Femur (tissue), 1 donor: ENCODE measurements around the gene CCSER1.
"Not testable (repeated sequence)": the region's sequence is repeated elsewhere in the genome, so short reads cannot be mapped to it uniquely, and the experiment has no call there.

ENCODE experiments used
- DNase-seq: peaks from one replicate; pipeline ENCODE4 v3.0.0-alpha.2; 2017

The CCSER1 gene

DNA sequence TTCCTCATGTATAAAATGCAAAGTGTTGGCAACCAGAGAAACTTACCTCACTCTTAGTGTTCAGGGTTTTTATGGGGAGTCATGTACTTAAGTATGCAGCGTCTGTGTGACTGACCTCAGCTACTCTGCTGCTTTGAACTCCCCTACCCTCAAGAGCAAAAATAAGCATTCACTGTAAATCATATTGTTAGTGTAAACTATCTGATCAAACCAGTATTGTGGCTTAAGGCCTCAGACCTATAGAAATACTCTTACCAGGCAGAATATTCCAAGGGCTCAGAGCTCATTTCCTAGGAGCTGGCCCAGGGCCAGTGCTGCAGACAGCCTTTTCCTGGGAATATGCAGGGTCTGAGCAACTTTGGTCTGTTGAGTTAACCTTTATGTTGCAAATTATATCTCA lies 453.1 kb downstream of the CCSER1 start:
- no peak for DNase-seq

DNA sequence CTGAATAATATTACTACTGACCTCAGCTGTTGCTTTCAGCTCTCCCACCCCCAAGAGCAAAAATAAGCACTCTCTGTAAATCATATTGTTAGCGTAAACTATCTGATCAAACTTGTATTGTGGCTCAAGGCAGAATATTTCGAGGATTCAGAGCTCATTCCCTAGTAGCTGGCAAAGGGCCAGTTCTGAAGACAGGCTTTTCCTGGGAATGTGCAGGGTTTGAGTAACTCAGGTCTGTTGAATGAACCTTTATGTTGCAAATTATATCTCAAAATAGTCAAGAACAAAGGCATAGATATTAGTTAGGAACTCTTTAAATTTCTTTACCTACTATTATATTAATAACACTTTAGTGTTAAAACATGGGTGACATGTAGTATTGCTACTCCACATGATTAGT lies 454.9 kb downstream of the CCSER1 start:
- no peak for DNase-seq

DNA sequence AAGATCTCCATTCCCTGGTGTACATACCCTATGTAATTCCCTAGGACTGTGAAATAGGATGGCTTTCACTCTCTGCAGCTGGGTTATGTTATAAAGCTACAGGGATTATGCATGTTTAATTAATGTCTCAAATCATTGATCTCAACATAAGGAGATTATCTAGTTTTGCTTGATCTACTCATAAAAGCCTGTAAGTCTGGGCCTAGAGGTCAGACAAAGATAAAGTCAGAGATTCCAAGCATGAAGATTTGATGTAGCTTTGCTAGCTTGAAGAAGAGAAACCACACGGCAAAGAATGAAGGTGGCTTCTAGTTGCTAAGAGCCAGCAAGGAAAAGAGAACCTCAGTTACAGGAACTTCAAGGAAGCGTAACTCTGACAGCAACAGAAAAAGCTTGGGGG lies 456.9 kb downstream of the CCSER1 start:
- no peak for DNase-seq

DNA sequence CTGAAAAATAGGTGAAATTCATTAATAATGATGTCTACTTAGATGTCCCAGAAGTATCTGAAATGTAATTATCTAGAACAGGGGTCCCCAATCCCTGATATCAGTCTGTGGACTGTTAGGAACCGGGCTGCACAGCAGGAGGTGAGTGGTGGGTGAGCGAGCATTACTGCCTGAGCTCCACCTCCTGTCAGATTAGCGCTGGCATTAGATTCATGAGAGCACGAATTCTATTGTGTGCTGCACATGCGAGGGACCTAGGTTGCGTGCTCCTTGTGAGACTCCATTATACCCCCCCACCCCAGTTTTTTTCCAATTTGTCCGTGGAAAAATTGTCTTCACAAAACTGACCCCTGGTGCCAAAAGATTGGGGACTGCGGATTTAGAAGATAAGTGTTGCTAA lies 458.8 kb downstream of the CCSER1 start:
- no peak for DNase-seq

DNA sequence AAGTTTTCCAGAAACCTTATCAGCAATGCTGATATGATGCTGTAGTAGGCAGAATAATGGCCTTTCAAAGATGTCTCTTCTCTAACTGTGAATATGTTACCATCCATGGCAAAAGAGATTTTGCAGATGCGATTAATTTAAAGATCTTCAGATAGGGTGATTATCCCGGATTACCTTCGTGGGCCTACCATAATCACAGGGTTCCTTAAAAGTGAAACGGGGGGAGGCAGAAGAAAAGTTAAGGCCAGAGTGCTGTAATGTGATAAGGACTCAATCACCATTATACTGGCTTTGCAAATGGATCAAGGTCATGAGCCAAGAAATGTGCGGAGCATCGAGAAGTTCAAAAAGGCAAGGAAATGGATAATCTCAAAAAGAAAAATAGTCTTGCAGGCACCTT lies 459.6 kb downstream of the CCSER1 start:
- DNase-seq, result no peak

DNA sequence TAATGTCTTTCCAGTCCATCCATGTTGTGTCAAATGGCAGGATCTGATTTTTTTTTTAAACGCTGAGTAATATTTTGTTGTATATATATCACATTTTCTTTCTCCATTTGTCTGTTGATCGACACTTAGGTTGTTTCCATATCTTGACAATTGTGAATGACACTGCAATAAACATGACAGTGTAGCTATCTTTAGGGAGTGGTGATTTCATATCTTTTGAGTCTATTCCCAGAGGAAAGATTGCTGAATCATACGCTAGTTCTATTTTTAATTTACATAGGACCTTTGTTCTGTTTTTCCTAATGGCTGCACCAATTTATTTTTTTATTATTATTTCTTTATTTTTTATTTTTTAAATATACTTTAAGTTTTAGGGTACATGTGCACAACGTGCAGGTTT lies 470.7 kb downstream of the CCSER1 start:
- DNase-seq, result no peak

DNA sequence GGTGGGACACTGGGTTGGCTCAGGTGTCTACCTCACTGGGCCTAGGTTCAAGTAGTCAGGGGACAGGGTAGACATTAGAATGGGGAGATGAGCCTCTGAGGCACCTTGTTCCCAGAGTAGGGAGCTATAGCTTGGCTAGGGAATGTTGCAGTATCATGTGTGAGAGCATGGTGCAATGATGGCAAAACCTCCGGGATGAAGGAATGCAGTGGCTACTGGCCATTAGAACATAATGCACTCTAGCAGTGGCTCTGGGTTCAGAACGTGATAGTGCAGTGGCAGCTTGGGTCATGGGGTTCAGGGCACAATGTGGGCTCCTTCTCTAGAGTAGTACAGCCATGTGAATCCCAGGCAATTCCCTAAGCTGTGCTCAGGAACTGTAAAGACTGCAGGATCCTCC lies 471.5 kb downstream of the CCSER1 start:
- DNase-seq, result no peak

DNA sequence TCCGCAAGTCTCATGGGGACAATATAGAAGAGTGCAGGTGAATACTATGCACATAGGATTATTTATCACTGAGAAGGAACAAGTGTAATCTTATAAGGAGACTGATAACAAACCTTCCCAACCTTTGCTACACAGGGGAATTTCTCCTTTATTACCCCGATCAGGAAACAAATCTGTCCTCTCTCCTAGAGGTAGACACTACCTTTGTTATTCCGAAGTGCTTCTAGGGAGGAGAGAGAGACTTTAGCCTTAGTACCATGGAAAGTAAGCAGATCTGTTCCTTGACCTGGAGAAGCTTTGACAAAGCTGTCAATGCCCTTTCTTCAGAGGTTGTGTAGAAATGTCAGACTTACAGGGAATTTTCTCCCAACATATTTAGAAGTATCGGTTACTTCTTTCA lies 475.5 kb downstream of the CCSER1 start:
- no peak for DNase-seq

DNA sequence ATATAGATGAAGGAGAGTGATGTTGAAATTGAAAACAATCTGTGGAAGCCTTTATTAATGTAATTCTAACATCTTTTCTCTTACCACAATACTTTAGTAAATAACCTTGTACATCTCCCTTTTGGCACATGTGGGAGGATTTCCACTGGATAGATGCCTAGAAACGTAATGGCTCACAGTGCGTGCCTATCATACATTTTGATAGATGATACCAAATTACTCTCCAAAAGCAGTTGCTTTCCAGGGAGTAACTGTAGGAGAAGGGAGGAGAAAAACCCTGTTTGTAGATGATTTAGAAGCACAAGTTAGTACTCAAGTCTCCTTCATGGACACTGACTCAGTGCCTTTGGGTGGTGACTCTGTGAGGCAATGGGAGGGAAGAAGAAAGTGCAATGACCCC lies 476.3 kb downstream of the CCSER1 start:
- DNase-seq, result no peak

DNA sequence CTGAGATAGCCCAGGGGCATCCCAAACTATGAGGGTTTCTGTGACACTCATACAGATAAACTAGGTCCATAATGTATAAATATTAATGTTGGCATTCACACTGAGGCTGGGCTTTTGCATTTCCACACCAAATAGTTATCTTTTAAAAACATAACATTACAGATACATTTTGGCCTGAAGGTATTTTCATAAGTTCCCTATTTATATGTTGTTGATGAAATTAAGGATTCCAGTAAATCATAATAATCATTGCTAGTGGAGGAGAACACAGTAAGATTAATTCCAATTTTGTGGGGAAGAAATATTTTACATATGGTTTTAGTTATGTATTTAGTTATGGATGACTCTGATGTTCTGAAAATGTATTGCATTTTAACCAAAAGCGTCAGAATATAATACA lies 479.6 kb downstream of the CCSER1 start:
- no peak for DNase-seq

DNA sequence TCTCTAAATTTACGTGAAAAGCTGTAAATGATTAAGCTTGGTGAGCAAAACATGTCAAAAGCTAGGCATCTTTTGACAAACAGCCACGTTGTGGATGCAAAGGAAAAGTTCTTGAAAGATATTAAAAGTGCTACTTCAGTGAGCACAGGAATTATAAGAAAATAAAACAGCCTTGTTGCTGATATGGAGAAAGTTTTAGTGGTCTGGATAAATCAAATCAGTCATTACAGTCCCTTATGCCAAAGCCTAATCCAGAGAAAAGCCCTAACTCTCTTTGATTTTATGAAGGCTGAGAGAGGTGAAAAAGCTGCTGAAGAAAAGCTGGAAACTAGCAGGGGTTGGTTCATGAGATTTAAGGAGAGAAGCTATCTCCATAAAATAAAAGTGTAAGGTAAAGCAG lies 487.2 kb downstream of the CCSER1 start:
- no peak for DNase-seq

DNA sequence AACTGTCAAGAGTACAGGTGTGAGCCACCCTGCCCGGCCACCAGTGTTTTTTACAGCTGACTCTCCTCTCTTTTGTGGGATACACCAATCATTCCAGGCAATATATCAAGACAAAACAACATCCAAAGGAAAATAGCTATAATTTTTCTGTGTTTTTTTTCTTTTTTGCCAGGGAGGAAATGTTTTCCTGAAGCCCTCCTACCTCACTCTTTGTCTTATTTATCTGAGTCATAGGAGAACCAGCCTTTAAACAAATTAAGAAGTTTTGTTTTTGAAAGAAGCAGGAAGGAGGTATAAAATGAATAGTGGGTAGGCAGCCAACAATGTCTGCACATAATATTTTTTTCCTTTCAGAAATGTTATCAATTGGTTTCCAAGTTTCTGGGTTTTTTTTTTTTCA lies 493.9 kb downstream of the CCSER1 start:
- no peak for DNase-seq

DNA sequence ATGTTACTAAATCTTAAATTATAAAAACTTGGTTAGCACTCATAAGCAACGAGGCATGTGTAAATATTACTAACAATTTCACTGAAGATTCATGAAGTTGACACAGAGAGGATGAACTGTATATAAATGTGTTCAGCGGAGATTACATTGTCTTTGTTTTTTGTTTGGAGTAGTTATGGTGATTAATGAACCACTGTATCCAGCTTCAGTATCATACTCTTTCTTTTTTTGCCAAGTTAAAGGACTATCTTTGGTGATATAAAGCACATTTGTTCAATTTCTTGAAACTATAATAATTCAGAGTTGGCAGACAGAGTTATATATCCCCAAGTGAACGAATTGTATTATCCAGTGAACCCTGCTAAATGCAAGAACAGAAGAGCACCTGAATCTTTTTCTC lies 497.6 kb downstream of the CCSER1 start:
- DNase-seq, result no peak

DNA sequence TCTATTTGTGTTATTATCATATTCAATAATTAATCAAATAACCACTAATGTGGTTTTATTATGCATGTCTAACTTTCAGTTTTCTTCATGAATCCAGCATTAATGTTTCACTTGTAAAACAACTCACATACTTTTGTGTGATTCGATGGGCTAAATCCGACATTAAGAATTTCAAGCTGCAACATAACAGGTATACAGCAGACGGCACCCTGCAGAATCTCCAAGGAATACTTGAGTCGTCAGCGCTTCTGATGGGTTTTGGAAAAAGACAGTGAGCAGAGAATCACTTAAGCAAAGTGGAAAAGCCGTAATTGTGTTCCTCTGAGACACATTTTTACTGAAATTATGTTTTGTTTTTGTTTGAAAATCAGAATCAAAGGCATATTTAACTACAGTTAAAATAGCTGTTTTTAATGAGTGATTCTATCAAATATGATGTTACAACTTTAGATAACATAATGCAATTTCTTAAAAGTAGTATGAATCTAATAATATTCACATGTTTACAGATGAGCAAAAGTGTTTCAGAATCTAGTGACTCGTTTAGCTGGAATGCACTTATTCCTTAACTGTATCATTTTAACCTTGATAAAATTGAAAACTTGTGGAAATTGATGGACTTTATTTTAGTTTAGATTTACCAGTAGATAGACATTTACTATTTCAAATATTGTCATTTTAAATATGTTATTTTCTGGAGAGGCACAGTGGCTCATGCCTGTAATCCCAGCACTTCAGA lies 514.8 kb downstream of the CCSER1 start:
- DNase-seq, result no peak

DNA sequence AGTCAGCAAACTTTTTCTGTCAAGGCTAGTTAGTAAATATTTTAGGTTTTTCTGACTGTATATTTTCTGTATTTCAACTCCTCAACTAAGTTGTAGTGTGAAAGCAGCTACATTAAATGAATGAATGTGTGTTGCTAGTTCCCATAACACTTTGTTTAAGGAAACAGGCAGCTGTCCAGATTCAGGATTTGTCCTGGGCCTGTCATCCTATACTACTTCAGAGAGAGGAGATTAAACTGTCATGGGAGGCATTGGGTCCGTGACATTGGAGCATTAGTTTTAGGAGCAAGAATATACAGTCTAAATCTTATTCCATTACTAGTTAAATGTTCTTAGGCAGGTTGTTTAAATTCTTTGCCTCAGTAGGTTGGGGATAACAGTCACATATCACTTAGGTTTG lies 516.0 kb downstream of the CCSER1 start:
- no peak for DNase-seq

DNA sequence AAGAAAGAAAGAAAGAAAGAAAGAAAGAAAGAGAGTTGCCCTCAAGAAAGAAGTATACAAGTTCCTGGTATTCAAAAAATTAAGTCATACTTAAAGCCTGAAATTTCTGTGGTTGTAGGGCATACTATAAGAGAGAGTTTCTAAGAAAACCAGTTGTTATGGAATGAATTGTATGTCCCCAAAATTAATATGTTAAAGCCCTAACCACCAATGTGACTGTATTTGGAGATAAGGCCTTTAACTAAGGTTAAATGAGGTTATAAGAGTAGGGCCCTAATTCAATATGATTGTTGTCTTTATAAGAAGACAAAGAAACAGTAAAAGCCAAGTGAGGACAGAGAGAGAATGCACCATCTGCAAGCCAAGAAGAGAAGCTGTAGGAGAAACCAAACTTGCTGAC lies 521.1 kb downstream of the CCSER1 start:
- DNase-seq, result no peak

DNA sequence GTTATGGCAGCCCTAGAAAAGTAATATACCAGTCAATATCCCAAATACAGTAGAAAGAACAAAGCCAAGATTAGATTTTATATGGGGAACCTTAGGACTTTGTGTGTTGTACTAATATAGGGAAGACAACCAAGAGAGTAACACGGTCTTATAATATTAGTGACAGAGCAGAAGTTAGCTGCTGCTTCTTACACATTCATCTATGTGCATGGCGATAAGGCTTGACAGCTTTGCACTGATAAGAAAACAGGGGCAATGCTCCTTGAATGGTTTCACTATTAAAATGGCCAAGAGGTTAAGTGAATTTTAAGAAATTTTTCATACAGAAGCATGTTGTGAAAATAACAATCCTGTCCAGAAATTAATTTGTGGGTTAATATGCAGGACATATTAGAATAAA lies 521.6 kb downstream of the CCSER1 start:
- no peak for DNase-seq

DNA sequence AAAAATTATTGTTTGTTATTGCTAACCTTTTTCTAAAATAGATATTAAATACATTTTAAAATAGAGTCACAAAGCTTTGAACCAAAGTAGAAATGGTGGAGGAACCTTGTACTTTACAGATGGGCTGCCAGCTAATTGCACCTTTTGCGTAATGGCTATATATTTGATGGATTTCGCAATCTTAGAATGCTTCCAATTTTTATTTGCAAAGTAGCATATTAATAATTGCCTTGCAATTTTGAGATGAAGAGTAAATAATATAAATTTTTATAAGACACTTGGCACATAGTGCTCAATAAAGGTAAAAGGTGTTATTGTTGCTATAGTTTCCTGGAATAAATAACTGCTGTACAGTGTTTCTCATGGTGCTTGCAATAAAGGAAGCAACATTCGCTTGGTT lies 533.5 kb downstream of the CCSER1 start:
- no peak for DNase-seq

DNA sequence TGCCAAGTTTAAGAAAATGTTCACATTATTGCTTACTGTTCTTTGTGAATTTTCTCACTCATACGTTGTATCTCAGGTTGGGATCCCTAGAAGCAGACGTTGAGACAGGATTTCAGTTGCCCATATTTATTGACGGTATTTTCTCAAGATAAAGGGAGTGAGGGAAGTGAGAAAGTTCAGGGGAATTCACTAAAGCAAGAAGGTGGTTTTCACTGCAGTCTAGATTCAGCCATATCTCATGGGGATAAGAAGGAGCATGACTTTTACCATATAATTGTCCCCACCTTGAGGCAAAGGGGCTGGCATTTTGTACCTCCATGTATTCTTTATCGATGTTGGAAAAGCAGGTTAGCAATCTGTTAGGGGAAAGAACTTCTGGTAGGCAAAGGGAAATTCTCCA lies 543.0 kb downstream of the CCSER1 start:
- no peak for DNase-seq

DNA sequence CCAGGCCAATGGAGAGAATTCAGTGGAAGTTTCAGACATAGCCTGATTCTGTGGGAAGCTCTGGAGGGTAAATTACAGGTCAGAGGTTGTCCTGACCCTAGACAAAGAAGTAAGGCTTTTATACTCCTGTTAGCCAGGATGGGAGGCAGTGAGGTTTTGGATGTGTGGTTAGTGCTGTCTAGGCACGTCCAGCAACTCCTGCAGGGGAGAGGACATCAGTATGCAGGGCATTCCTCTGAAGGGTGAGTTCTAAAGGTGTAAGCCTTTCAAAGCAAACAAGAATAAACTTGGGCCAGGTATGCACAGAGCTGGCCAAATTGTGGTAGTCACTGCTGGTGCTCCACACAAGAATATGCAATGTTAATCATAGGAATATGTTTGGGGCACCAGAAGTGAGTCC lies 562.5 kb downstream of the CCSER1 start:
- DNase-seq, result no peak

DNA sequence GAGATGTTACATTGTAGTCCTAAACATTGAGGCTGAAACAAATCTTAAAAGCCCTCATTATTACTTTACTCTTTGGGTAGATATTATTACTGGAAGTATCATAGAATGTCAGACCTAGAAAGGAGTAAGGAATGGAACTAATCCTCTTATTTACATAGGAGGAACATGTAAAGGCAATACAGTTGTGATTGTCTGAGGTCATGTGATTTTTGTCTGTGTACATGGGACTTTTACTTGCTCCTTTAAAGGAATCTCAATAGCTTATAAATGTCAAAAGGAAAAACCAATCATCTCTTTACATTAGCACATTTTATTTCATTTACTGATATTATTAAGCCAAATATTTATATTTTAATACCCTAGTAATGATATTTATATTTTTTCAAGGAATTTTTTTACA lies 568.2 kb downstream of the CCSER1 start:
- DNase-seq, result no peak

DNA sequence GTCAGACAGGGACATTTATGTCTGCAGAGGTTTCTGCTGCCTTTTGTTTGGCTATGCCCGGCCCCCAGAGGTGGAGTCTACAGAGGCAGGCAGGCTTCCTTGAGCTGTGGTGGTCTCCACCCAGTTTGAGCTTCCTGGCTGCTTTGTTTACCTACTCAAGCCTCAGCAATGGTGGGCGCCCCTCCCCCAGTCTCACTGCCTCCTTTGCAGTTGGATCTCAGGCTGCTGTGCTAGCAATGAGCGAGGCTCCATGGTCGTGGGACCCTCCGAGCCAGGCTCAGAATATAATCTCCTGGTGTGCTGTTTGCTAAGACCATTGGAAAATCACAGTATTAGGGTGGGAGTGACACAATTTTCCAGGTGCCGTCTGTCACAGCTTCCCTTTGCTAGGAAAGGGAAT lies 578.3 kb downstream of the CCSER1 start:
- DNase-seq, result not testable (repeated sequence)

DNA sequence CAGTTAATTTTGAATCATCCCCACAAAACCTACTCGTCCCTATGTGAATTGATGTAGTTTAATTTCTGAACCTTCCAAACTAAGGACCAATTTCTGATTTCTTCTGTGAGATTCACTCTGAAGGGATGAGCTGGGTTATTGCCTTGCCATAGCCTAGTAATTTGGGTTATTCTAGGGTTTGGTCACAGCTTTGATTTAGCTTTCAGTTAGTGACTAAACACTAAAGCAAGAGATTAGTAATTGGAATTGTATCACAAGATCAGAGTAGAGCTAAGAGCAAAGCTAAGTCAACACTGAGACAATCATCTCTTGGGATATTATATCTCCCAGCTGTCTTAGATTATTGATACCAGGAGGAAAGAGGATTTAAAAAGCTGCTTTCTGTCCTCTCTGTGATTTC lies 588.0 kb downstream of the CCSER1 start:
- DNase-seq, result no peak

DNA sequence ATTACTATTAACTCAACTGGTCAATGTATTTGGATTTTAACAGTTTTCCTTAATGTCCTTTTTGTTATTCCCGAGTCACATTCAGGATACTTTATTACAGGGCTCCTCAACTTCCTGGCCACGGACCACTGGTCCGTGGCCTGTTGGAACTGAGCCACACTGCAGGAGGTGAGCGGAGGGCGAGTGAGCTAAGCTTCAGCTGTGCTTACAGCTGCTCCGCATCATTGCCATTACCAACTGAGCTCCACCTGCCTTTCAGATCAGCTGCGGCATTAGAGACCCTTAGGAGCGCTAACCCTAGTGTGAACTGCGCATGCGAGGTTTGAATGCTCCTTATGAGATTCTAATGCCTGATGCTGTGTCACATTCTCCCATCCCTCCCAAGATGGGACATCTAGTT lies 591.7 kb downstream of the CCSER1 start:
- no peak for DNase-seq

DNA sequence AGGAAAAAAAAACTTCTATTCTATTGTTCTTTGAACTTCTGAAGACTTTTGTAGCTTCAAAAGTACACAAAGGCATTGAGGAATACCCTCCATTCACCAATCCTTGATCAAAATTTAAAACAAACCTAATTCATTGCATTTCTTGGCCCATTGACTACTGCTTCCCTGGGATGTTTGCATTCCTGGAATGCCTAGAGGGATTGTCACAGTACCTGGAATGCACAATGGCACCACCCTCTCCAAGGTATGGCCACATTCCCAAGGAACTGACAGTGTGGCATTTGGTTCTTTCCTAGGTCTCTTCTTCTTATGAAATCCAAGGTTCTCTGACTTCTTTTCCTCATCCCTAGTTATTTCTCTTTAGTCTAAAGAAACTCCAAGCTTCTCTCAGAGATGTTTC lies 600.7 kb downstream of the CCSER1 start:
- DNase-seq, result no peak

DNA sequence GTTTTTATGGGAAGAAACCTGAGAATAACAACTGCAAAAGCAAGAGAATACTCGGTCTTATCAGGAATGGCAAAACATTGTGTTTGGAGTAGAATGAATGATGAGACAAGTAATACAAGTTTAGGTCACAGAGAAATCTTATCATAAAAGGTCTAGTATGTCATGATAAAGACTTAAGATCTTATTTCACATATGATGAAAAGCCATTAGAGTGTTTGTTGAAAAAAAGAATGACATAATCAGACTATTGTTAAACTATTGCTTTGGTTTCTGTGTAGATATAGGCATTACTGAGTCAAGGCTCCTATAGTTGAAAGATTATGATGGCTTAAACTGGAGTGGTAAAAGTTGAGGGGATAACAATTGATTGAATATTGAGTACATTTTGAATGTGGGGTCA lies 603.6 kb downstream of the CCSER1 start:
- DNase-seq, result no peak
